H1 (cell line): ENCODE data around the gene ZBTB9. TPM values are rescaled to one million over a fixed set of nuclear protein-coding genes. Genes with fewer than 3 reads are reported as not detected.
A peak's percentile ranks its signal among the peaks of the same experiment; 100 is the strongest.

Experiments used
- CHD2 ChIP-seq: IDR thresholded peaks from 2 replicates; pipeline ENCODE4 v1.6.1; 2012; ENCODE audit warnings: low read length, improper control_type of control experiment
- EP300 ChIP-seq, 2 experiments: IDR thresholded peaks; 1 replicate in 1 of 2; 2 replicates in 1 of 2; pipeline ENCODE4 v1.6.1; 2011 to 2012; ENCODE audit warnings: low read depth in 2 of 2, low read length in 2 of 2, mild to moderate bottlenecking in 2 of 2, borderline replicate concordance in 1 of 2, inconsistent platforms in 1 of 2, moderate library complexity in 1 of 2
- GABPA ChIP-seq: IDR thresholded peaks from 2 replicates; pipeline ENCODE4 v1.6.1; 2011; ENCODE audit warnings: mild to moderate bottlenecking, low read length, moderate library complexity, borderline replicate concordance; ENCODE audit not compliant: insufficient read depth
- PHF8 ChIP-seq: fragments of 200-600 bp; sonication (generic); conservative IDR thresholded peaks from 2 replicates; pipeline ENCODE4 v1.7.1; 2012; ENCODE audit warnings: low read depth, mild to moderate bottlenecking, inconsistent platforms, low read length, moderate library complexity
- POLR2A ChIP-seq, 2 experiments: IDR thresholded peaks; 1 replicate in 1 of 2; 2 replicates in 1 of 2; pipeline ENCODE4 v1.6.1; 2011; ENCODE audit warnings: low read depth in 2 of 2, low read length in 2 of 2, mild to moderate bottlenecking in 2 of 2; ENCODE audit errors: control extremely low read depth in 1 of 2
- RAD21 ChIP-seq, 2 experiments: IDR thresholded peaks in 1 of 2; conservative IDR thresholded peaks in 1 of 2; 2 replicates each; pipeline ENCODE4 v1.6.1; 2011; ENCODE audit warnings: low read depth in 2 of 2, low read length in 2 of 2, improper control_type of control experiment in 1 of 2, inconsistent platforms in 1 of 2, mild to moderate bottlenecking in 1 of 2, moderate library complexity in 1 of 2
- SP4 ChIP-seq: IDR thresholded peaks from 2 replicates; pipeline ENCODE4 v1.6.1; 2012; ENCODE audit warnings: low read length, inconsistent platforms
- SRF ChIP-seq: IDR thresholded peaks from 2 replicates; pipeline ENCODE4 v1.6.1; 2011; ENCODE audit warnings: mild to moderate bottlenecking, low read depth, low read length, moderate library complexity
- TAF7 ChIP-seq: optimal IDR thresholded peaks from 2 replicates; pipeline ENCODE3; 2011; ENCODE audit warnings: low read depth, mild to moderate bottlenecking, inconsistent platforms, low read length, moderate library complexity, borderline replicate concordance
- polyA plus RNA-seq, 7 experiments: library from polyadenylated mRNA; depleted of rRNA in 3 of 7; stranded (reverse) in 5 of 7; unstranded in 2 of 7; fragments of >200 nt in 5 of 7; fragments of 200-250 nt in 2 of 7; gene quantifications; 1 replicate in 5 of 7; 2 replicates in 1 of 7; 4 replicates in 1 of 7; pipeline versions ENCODE4 v1.2.1 to v1.2.3, GENCODE V29; 2011 to 2013; ENCODE audit warnings: missing spikeins in 2 of 7, mixed read lengths in 2 of 7
- total RNA-seq: library from RNA; stranded (reverse); fragmentation: NEBNext Ultra II Directional; extraction: Animal tissue kit (Norgen Biotek cat#: 25700); gene quantifications from 2 replicates; pipeline ENCODE4 v1.2.1, GENCODE V29; 2021

The ZBTB9 gene
- total and polyA plus RNA-seq, 2 of the 8 experiments (the other 6 are each of a cell fraction or from before 2014, with no cell fraction given) = 16.9 to 20.2 TPM

DNA sequence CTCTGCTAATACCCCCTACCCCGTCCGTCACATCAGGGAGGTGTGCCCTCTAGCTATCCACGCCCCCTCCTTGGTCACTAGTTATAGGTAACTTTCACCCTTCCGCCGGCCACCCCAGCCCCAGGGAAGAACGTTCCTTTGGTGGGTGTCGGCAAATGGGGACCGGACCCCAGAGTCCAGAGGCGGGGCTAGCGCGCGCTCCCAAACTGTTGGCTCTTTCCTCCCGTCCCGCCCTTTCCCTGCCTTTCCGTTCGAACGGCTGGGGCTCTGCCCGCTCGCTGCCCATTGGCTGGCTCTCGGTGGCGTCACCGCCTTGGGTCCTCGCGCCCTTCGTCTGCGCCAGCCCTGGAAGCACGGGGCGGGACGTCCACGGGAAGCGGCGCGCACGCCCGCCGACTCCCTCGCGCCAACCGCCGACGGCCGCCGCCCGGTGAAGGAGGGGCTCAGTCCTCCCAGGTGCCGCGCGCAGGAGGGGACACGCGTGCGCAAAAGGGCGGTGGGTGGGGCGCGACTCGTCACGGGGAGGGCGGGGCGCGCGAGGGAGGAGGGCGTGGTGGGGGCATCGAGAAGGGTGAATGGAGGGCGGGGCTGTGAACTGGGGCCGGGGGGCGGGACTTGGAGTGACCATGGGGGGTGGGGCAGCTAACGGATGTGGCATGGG lies 44.2 kb upstream of the ZBTB9 start (continued):
- TF ChIP-seq PHF8 (peak; percentile 43; the same call in 1 of the 2 replicates), SRF (peak; percentile 5; the same call in 1 of the 2 replicates), EP300 (IDR thresholded peaks at IDR 0.05; ENCODE audit: borderline replicate concordance in 1 of 2, low read depth in 2 of 2, low read length in 2 of 2) (peak in 1 of 2 experiments; percentile 49; a peak in 1 of 3 replicates), TAF7 (no peak), GABPA (no peak), RAD21 (IDR thresholded peaks at IDR 0.05 in 1 of 2, conservative IDR thresholded peaks at IDR 0.05 in 1 of 2; ENCODE audit: low read depth in 2 of 2, low read length in 2 of 2) (no peak), CHD2 (peak; percentile 65; the same call in 1 of the 2 replicates), POLR2A (IDR thresholded peaks at IDR 0.05; ENCODE audit: control extremely low read depth in 1 of 2, low read depth in 2 of 2, low read length in 2 of 2) (no peak), SP4 (peak; percentile 73; the same call in 1 of the 2 replicates)
- TF ChIP-seq, all 59 proteins: peak for 17
